HL-60/S4 (cell line): ENCODE data around the gene DNAH3.
"Not testable (repeated sequence)": the region's sequence is repeated elsewhere in the genome, so short reads cannot be mapped to it uniquely, and the experiment has no call there.

Source experiments
- in situ Hi-C: fragments of 300-500 bp; cut with MboI; formaldehyde crosslinking; loops from 2 replicates; pipeline ENCODE4 v1.14.3; 2022; ENCODE audit warnings: low sequenced_read_pairs

Gene DNAH3

GRCh38 chr16:20948444-20948843, 202.2 kb downstream of the DNAH3 start:
- in situ Hi-C loops, result no loop called here

GRCh38 chr16:20946015-20946629, 204.5 kb downstream of the DNAH3 start:
- in situ Hi-C loops, result no loop called here

- in situ Hi-C loops, result not testable (repeated sequence)
Measured at GRCh38 chr16:20945575-20945875, 205.1 kb downstream of the DNAH3 start.

GRCh38 chr16:20944861-20945574, 205.6 kb downstream of the DNAH3 start:
- in situ Hi-C loops, result no loop called here

- in situ Hi-C loops, result no loop called here
Measured at GRCh38 chr16:20942256-20942655, 208.4 kb downstream of the DNAH3 start.

GRCh38 chr16:20941636-20941926, 209.1 kb downstream of the DNAH3 start:
- in situ Hi-C loops, result no loop called here

- in situ Hi-C loops, result no loop called here
Measured at GRCh38 chr16:20940871-20941635, 209.6 kb downstream of the DNAH3 start.

GRCh38 chr16:20939611-20940010, 211.0 kb downstream of the DNAH3 start:
- in situ Hi-C loops, result no loop called here

GRCh38 chr16:20938426-20938825, 212.2 kb downstream of the DNAH3 start:
- in situ Hi-C loops, result no loop called here

GRCh38 chr16:20937736-20938135, 212.9 kb downstream of the DNAH3 start:
- in situ Hi-C loops, result no loop called here

GRCh38 chr16:20933589-20933988, 217.1 kb downstream of the DNAH3 start:
- in situ Hi-C loops, result no loop called here

GRCh38 chr16:20931066-20931600, 219.5 kb downstream of the DNAH3 start:
- in situ Hi-C loops, result no loop called here

- in situ Hi-C loops, result no loop called here
Measured at GRCh38 chr16:20930365-20930690, 220.3 kb downstream of the DNAH3 start.

GRCh38 chr16:20929676-20930364, 220.8 kb downstream of the DNAH3 start:
- in situ Hi-C loops, result not testable (repeated sequence)

GRCh38 chr16:20928774-20929411, 221.8 kb downstream of the DNAH3 start:
- in situ Hi-C loops, result no loop called here

- in situ Hi-C loops, result no loop called here
Measured at GRCh38 chr16:20925751-20926150, 224.9 kb downstream of the DNAH3 start.

GRCh38 chr16:20923876-20924275, 226.8 kb downstream of the DNAH3 start:
- in situ Hi-C loops, result no loop called here

- in situ Hi-C loops, result no loop called here
Measured at GRCh38 chr16:20920799-20921198, 229.8 kb downstream of the DNAH3 start.

GRCh38 chr16:20920091-20920490, 230.6 kb downstream of the DNAH3 start:
- in situ Hi-C loops, result no loop called here

- in situ Hi-C loops, result no loop called here
Measured at GRCh38 chr16:20918486-20919239, 232.0 kb downstream of the DNAH3 start.
